CD14-positive monocyte (primary cell): ENCODE results near the gene HCAR2. TPM values are rescaled to one million over a fixed set of nuclear protein-coding genes. Genes with fewer than 3 reads are reported as not detected.

Experiments used
- DNase-seq, 3 donors: peaks; one replicate each; pipeline ENCODE4 v3.0.0-alpha.2; 2011 to 2022
- H2AFZ ChIP-seq: 2 replicates; pipeline ENCODE4 v1.6.0; 2012; ENCODE audit warnings: mild to moderate bottlenecking, low read depth, low read length, inconsistent platforms; ENCODE audit not compliant: insufficient read depth, poor library complexity, severe bottlenecking
- H3K27ac ChIP-seq, 2 donors: 1 replicate in 1 of 2; 2 replicates in 1 of 2; pipeline ENCODE4 v1.5.1; 2012 to 2013; ENCODE audit warnings: low read length in 2 of 2, control low read depth in 1 of 2, inconsistent platforms in 1 of 2, low read depth in 1 of 2, mild to moderate bottlenecking in 1 of 2
- H3K27me3 ChIP-seq, 2 donors: one replicate each; pipeline versions ENCODE4 v1.6.0 to v1.6.1; 2011 to 2013; ENCODE audit warnings: low read length in 2 of 2; ENCODE audit not compliant: control insufficient read depth in 2 of 2, insufficient read depth in 2 of 2
- H3K36me3 ChIP-seq, 2 donors: replicated peaks in 1 of 2; 1 replicate in 1 of 2; 2 replicates in 1 of 2; pipeline versions ENCODE4 v1.5.1 to v1.6.1; 2012 to 2013; ENCODE audit warnings: low read length in 2 of 2, control low read depth in 1 of 2, inconsistent platforms in 1 of 2, mild to moderate bottlenecking in 1 of 2; ENCODE audit not compliant: insufficient read depth in 2 of 2, control insufficient read depth in 1 of 2
- H3K4me1 ChIP-seq, 2 donors: 1 replicate in 1 of 2; 2 replicates in 1 of 2; pipeline versions ENCODE4 v1.5.1 to v1.6.1; 2012 to 2013; ENCODE audit warnings: low read length in 2 of 2, control low read depth in 1 of 2, inconsistent platforms in 1 of 2, mild to moderate bottlenecking in 1 of 2, moderate library complexity in 1 of 2; ENCODE audit not compliant: insufficient read depth in 2 of 2, control insufficient read depth in 1 of 2
- H3K4me2 ChIP-seq: replicated peaks from 2 replicates; pipeline ENCODE3; 2012; ENCODE audit warnings: low read length, moderate library complexity, mild to moderate bottlenecking; ENCODE audit not compliant: poor library complexity, severe bottlenecking; ENCODE audit errors: extremely low read depth
- H3K4me3 ChIP-seq, 3 experiments: fragments of 200-600 bp in 1 of 3; sonication (generic) in 1 of 3; replicated peaks in 1 of 3; 1 replicate in 2 of 3; 2 replicates in 1 of 3; pipeline ENCODE4 v1.5.1; 2011 to 2013; ENCODE audit warnings: low read length in 3 of 3, mild to moderate bottlenecking in 3 of 3, control low read depth in 2 of 3, low read depth in 2 of 3, inconsistent platforms in 1 of 3, moderate library complexity in 1 of 3
- H3K79me2 ChIP-seq: 2 replicates; pipeline ENCODE4 v1.6.0; 2012; ENCODE audit warnings: mild to moderate bottlenecking, control low read depth, inconsistent platforms, low read length, moderate library complexity; ENCODE audit not compliant: insufficient read depth
- H3K9ac ChIP-seq: 2 replicates; pipeline ENCODE4 v1.6.0; 2017; ENCODE audit warnings: low read length, mild to moderate bottlenecking; ENCODE audit not compliant: insufficient read depth, poor library complexity, severe bottlenecking
- H3K9me3 ChIP-seq, 2 donors: replicated peaks in 1 of 2; 1 replicate in 1 of 2; 2 replicates in 1 of 2; pipeline versions ENCODE4 v1.5.1 to v1.6.1; 2012 to 2013; ENCODE audit warnings: low read length in 2 of 2, control low read depth in 1 of 2; ENCODE audit not compliant: control insufficient read depth in 1 of 2, insufficient read depth in 1 of 2
- H4K20me1 ChIP-seq: 2 replicates; pipeline ENCODE4 v1.6.0; 2012; ENCODE audit warnings: mild to moderate bottlenecking, low read length, control low read depth, moderate library complexity; ENCODE audit not compliant: insufficient read depth
- H3K27ac Mint-ChIP-seq, 7 donors: one replicate each; pipeline ENCODE4 v1.8.0; 2020; ENCODE audit warnings: mild to moderate bottlenecking in 7 of 7, mixed read lengths in 7 of 7, moderate library complexity in 6 of 7, inconsistent platforms in 2 of 7
- H3K27me3 Mint-ChIP-seq, 3 donors: one replicate each; pipeline ENCODE4 v1.8.0; 2021 to 2022; ENCODE audit warnings: low read depth in 3 of 3, mild to moderate bottlenecking in 3 of 3, mixed read lengths in 3 of 3, moderate library complexity in 3 of 3, inconsistent platforms in 1 of 3
- H3K36me3 Mint-ChIP-seq, 2 donors: one replicate each; pipeline ENCODE4 v1.8.0; 2020; ENCODE audit warnings: mixed read lengths in 2 of 2, inconsistent platforms in 1 of 2, mild to moderate bottlenecking in 1 of 2
- H3K4me1 Mint-ChIP-seq: one replicate; pipeline ENCODE4 v1.8.0; 2020; ENCODE audit warnings: mild to moderate bottlenecking, mixed read lengths
- H3K4me3 Mint-ChIP-seq, 2 donors: one replicate each; pipeline ENCODE4 v1.8.0; 2020; ENCODE audit warnings: mild to moderate bottlenecking in 2 of 2, mixed read lengths in 2 of 2, moderate library complexity in 1 of 2
- H3K9me3 Mint-ChIP-seq, 7 donors: one replicate each; pipeline ENCODE4 v1.8.0; 2020 to 2022; ENCODE audit warnings: mixed read lengths in 7 of 7, mild to moderate bottlenecking in 6 of 7, moderate library complexity in 6 of 7, inconsistent platforms in 2 of 7
- WGBS: methylation state at CpG from one replicate; pipeline ENCODE4 v1.1.5; 2013; ENCODE audit warnings: missing lambda C conversion rate; ENCODE audit not compliant: insufficient coverage; 5-methylcytosine and 5-hydroxymethylcytosine counted together
- intact Hi-C, 2 donors: fragments of 100-400 bp; cut with micrococcal nuclease; formaldehyde crosslinking; loops; one replicate each; pipeline versions ENCODE4 v1.15.0 to v1.15.1; 2023
- polyA plus RNA-seq, 3 donors: library from polyadenylated mRNA; depleted of rRNA in 1 of 3; unstranded in 2 of 3; stranded (reverse) in 1 of 3; fragments of 300-500 nt in 2 of 3; fragments of >200 nt in 1 of 3; fragmentation: Illumina TruSeq in 2 of 3; gene quantifications; 1 replicate in 2 of 3; 2 replicates in 1 of 3; pipeline ENCODE4 v1.2.3, GENCODE V29; 2012 to 2021
- TF ChIP-seq, protein P1 (sequence below): fragments of 200-600 bp; IDR thresholded peaks from one replicate; pipeline ENCODE4 v1.8.0; 2022; ENCODE audit warnings: antibody characterized with exemption, mild to moderate bottlenecking

Gene HCAR2
- polyA plus RNA-seq, 3 donors, result 8.1 to 31.2 (median 13.0) TPM

- peak overlapping the region in 2 of 7 donors; percentile 46 to 61 for H3K27ac Mint-ChIP-seq
- Histone ChIP-seq H3K79me2 (no peaks in the 10 kb centered on the region), H3K27ac (no peak overlapping the region), H3K27me3 (no peaks in the 10 kb centered on the region), H3K9ac (no peak overlapping the region), H4K20me1 (no peaks in the 10 kb centered on the region), H3K4me1 (peaks cover 9 to 11% of the 10 kb centered on the region in 2 donors), H3K36me3 (no peaks in the 10 kb centered on the region), H3K4me2 (no peak overlapping the region), H2AFZ (no peak overlapping the region), H3K4me3 (no peak overlapping the region), H3K9me3 (no peaks in the 10 kb centered on the region)
- no peak overlapping the region for H3K4me3 Mint-ChIP-seq
- WGBS, result 92% methylated on average over 13 of the region's 16 CpGs
- H3K9me3 Mint-ChIP-seq, result peaks cover 0 to 3% (median 0%) of the 10 kb centered on the region in 7 donors
- H3K27me3 Mint-ChIP-seq, result peaks cover 2 to 9% (median 5%) of the 10 kb centered on the region in 3 donors
- TF ChIP-seq, protein P1, sequence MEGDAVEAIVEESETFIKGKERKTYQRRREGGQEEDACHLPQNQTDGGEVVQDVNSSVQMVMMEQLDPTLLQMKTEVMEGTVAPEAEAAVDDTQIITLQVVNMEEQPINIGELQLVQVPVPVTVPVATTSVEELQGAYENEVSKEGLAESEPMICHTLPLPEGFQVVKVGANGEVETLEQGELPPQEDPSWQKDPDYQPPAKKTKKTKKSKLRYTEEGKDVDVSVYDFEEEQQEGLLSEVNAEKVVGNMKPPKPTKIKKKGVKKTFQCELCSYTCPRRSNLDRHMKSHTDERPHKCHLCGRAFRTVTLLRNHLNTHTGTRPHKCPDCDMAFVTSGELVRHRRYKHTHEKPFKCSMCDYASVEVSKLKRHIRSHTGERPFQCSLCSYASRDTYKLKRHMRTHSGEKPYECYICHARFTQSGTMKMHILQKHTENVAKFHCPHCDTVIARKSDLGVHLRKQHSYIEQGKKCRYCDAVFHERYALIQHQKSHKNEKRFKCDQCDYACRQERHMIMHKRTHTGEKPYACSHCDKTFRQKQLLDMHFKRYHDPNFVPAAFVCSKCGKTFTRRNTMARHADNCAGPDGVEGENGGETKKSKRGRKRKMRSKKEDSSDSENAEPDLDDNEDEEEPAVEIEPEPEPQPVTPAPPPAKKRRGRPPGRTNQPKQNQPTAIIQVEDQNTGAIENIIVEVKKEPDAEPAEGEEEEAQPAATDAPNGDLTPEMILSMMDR, result no peak
- DNase-seq, result no peak
- intact Hi-C loops, result no loop called here
- H3K4me1 Mint-ChIP-seq, result peaks cover 21% of the 10 kb centered on the region
- H3K36me3 Mint-ChIP-seq, result no peaks in the 10 kb centered on the region
These were observed 41.9 kb downstream of the HCAR2 start for GRCh38 chr12:122661246-122661645.

DNA sequence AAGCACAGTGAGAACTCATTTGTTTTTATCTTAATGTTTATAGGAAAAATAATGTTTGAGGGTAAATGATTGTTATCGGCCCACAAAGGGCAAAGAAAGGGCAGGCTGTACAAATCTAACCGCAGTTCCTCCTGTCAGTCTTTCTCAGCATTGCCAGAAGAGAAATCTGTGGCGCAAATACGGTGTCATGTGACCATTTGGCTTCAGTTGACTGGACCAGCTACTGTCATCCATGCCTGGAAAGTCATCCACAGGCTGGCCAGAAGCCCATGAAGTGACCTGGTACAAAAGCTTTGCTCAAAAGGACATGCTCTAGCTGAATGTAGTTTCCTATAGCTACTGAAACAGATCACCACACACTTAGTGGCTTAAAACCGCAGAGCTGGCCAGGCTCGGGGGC lies 43.6 kb downstream of the HCAR2 start:
- no peaks in the 10 kb centered on the region for H3K36me3 ChIP-seq
- Mint-ChIP-seq H3K9me3 (peaks cover 0 to 3% (median 0%) of the 10 kb centered on the region in 7 donors), H3K36me3 (no peaks in the 10 kb centered on the region), H3K4me3 (peak overlapping the region in 1 of 2 donors; percentile 46), H3K27me3 (peaks cover 2 to 5% (median 4%) of the 10 kb centered on the region in 3 donors), H3K4me1 (peaks cover 19% of the 10 kb centered on the region), H3K27ac (peak overlapping the region in 6 of 7 donors; percentile 46 to 82 (median 79))
- H3K9me3 ChIP-seq, result no peaks in the 10 kb centered on the region
- peak; percentile 51 to 62 (median 61) for DNase-seq
- H3K4me3 ChIP-seq, result no peak overlapping the region
- no peaks in the 10 kb centered on the region for H3K79me2 ChIP-seq
- H3K9ac ChIP-seq, result no peak overlapping the region
- H2AFZ ChIP-seq, result no peak overlapping the region
- H3K4me1 ChIP-seq, result peaks cover 9 to 11% of the 10 kb centered on the region in 2 donors
- intact Hi-C loops, result no loop called here
- no peak overlapping the region for H3K27ac ChIP-seq
- TF ChIP-seq, protein P1, result no peak
- no peaks in the 10 kb centered on the region for H4K20me1 ChIP-seq
- H3K4me2 ChIP-seq, result peak overlapping the region; percentile 33
- WGBS, result 32% methylated on average over 6 of the region's 6 CpGs
- no peaks in the 10 kb centered on the region for H3K27me3 ChIP-seq
